Fibroblast of upper back skin (primary cell): ENCODE results near the gene ZNF286A.
"Not testable (repeated sequence)": the region's sequence is repeated elsewhere in the genome, so short reads cannot be mapped to it uniquely, and the experiment has no call there.

Experiments used
- DNase-seq: peaks from one replicate; pipeline ENCODE4 v3.0.0-alpha.2; 2013

ZNF286A gene

GRCh38 chr17:15699413-15699924 lies at the start of gene ZNF286A:
ZNF286A (plus strand) TSS chr17:15699752; CDS start chr17:15700330, 578 bp downstream.
- peak; percentile 99 for DNase-seq

- DNase-seq = peak; percentile 28
Measured at GRCh38 chr17:15649861-15650421, 49.6 kb upstream of the ZNF286A start.

GRCh38 chr17:15650741-15651582 lies 48.6 kb upstream of the ZNF286A start:
- no peak for DNase-seq

- DNase-seq = peak; percentile 98
Measured at GRCh38 chr17:15651583-15652110, 47.9 kb upstream of the ZNF286A start.

- DNase-seq = no peak
Measured at GRCh38 chr17:15652960-15653359, 46.6 kb upstream of the ZNF286A start.

GRCh38 chr17:15654401-15654800 lies 45.2 kb upstream of the ZNF286A start:
- not testable (repeated sequence) for DNase-seq

GRCh38 chr17:15654886-15655561 lies 44.5 kb upstream of the ZNF286A start:
- peak; percentile 45 for DNase-seq

GRCh38 chr17:15657868-15658267 lies 41.7 kb upstream of the ZNF286A start:
- DNase-seq = no peak

- no peak for DNase-seq
Measured at GRCh38 chr17:15658296-15658695, 41.3 kb upstream of the ZNF286A start.

- no peak for DNase-seq
Measured at GRCh38 chr17:15659236-15659635, 40.3 kb upstream of the ZNF286A start.

- DNase-seq = peak; percentile 20
Measured at GRCh38 chr17:15659663-15660062, 39.9 kb upstream of the ZNF286A start.

- DNase-seq = no peak
Measured at GRCh38 chr17:15660077-15660476, 39.5 kb upstream of the ZNF286A start.

- DNase-seq = no peak
Measured at GRCh38 chr17:15662681-15663080, 36.9 kb upstream of the ZNF286A start.

GRCh38 chr17:15663176-15663575 lies 36.4 kb upstream of the ZNF286A start:
- DNase-seq = no peak

- DNase-seq = no peak
Measured at GRCh38 chr17:15663691-15664090, 35.9 kb upstream of the ZNF286A start.

GRCh38 chr17:15669526-15669925 lies 30.0 kb upstream of the ZNF286A start:
- not testable (repeated sequence) for DNase-seq

GRCh38 chr17:15674640-15675039 lies 24.9 kb upstream of the ZNF286A start:
- DNase-seq = not testable (repeated sequence)

- DNase-seq = not testable (repeated sequence)
Measured at GRCh38 chr17:15675991-15676390, 23.6 kb upstream of the ZNF286A start.

GRCh38 chr17:15683135-15683534 lies 16.4 kb upstream of the ZNF286A start:
- not testable (repeated sequence) for DNase-seq

- DNase-seq = peak; percentile 47
Measured at GRCh38 chr17:15683824-15684478, 15.6 kb upstream of the ZNF286A start, which contains the start of gene TRIM16. TRIM16 (minus strand) TSS chr17:15684311; CDS start chr17:15651609, 32,702 bp downstream.

GRCh38 chr17:15687494-15687893 lies 12.1 kb upstream of the ZNF286A start:
- not testable (repeated sequence) for DNase-seq

GRCh38 chr17:15698967-15699366 lies 585 bp upstream of the ZNF286A start:
- DNase-seq = not testable (repeated sequence)
